Fibroblast of lung (primary cell): ENCODE data around the gene NRDE2. TPM values are rescaled to one million over a fixed set of nuclear protein-coding genes. Genes with fewer than 3 reads are reported as not detected.

Experiments
- DNase-seq, 2 donors: peaks; one replicate each; pipeline versions ENCODE4 v3.0.0 to v3.0.0-alpha.2; 2010; ENCODE audit warnings: low read depth in 2 of 2
- H2AFZ ChIP-seq: 2 replicates; pipeline ENCODE4 v1.5.1; 2012; ENCODE audit warnings: low read length, control low read depth, inconsistent platforms
- H3K27ac ChIP-seq: 2 replicates; pipeline ENCODE4 v1.5.1; 2011; ENCODE audit warnings: low read length, control low read depth; ENCODE audit not compliant: insufficient read depth
- H3K27me3 ChIP-seq: 2 replicates; pipeline ENCODE4 v1.5.1; 2011; ENCODE audit warnings: mild to moderate bottlenecking, low read length; ENCODE audit not compliant: control insufficient read depth, insufficient read depth
- H3K36me3 ChIP-seq: 2 replicates; pipeline ENCODE4 v1.5.1; 2011; ENCODE audit warnings: low read length; ENCODE audit not compliant: control insufficient read depth, insufficient read depth
- H3K4me1 ChIP-seq: 2 replicates; pipeline ENCODE4 v1.5.1; 2011; ENCODE audit warnings: low read length; ENCODE audit not compliant: control insufficient read depth, insufficient read depth; ENCODE audit errors: extremely low read depth
- H3K4me2 ChIP-seq: 2 replicates; pipeline ENCODE4 v1.5.1; 2011; ENCODE audit warnings: low read length, control low read depth; ENCODE audit not compliant: insufficient read depth; ENCODE audit errors: extremely low read depth
- H3K4me3 ChIP-seq, 4 experiments: fragments of 200-600 bp in 1 of 4; sonication (generic) in 1 of 4; replicated peaks in 1 of 4; 2 replicates each; pipeline ENCODE4 v1.5.1; 2011 to 2016; ENCODE audit warnings: low read length in 4 of 4, low read depth in 3 of 4, mild to moderate bottlenecking in 3 of 4, control low read depth in 2 of 4, inconsistent platforms in 1 of 4, mixed read lengths in 1 of 4; ENCODE audit not compliant: insufficient read depth in 1 of 4; ENCODE audit errors: control extremely low read depth in 1 of 4
- H3K79me2 ChIP-seq: 2 replicates; pipeline ENCODE4 v1.5.1; 2012; ENCODE audit warnings: mild to moderate bottlenecking, low read length, inconsistent platforms; ENCODE audit not compliant: control insufficient read depth, insufficient read depth
- H3K9ac ChIP-seq: 2 replicates; pipeline ENCODE4 v1.5.1; 2011; ENCODE audit warnings: mild to moderate bottlenecking, low read length, control low read depth; ENCODE audit not compliant: insufficient read depth
- H3K9me3 ChIP-seq: 2 replicates; pipeline ENCODE4 v1.5.1; 2012; ENCODE audit warnings: low read depth, low read length; ENCODE audit not compliant: control insufficient read depth, insufficient read depth
- H4K20me1 ChIP-seq: 2 replicates; pipeline ENCODE4 v1.5.1; 2011; ENCODE audit warnings: low read length; ENCODE audit not compliant: control insufficient read depth, insufficient read depth; ENCODE audit errors: extremely low read depth
- CTCF ChIP-seq, 2 donors: IDR thresholded peaks in 1 of 2; conservative IDR thresholded peaks in 1 of 2; 1 replicate in 1 of 2; 2 replicates in 1 of 2; pipeline ENCODE4 v1.5.1; 2011 to 2012; ENCODE audit warnings: low read length in 2 of 2, control low read depth in 1 of 2, inconsistent platforms in 1 of 2, low read depth in 1 of 2, mild to moderate bottlenecking in 1 of 2
- EZH2 ChIP-seq: IDR thresholded peaks from 2 replicates; pipeline ENCODE4 v1.5.1; 2012; ENCODE audit warnings: low read length, control low read depth, mild to moderate bottlenecking; ENCODE audit errors: missing control alignments
- polyA plus RNA-seq, 2 donors: library from polyadenylated mRNA; depleted of rRNA in 1 of 2; stranded (reverse) in 1 of 2; unstranded in 1 of 2; fragments of >200 nt; gene quantifications; 2 replicates each; pipeline ENCODE4 v1.2.1, GENCODE V29; 2011 to 2012; ENCODE audit warnings: missing spikeins in 1 of 2
- total RNA-seq: library from RNA; depleted of rRNA; stranded (reverse); fragments of >200 nt; gene quantifications from 2 replicates; pipeline ENCODE4 v1.2.1, GENCODE V29; 2014

The NRDE2 gene
- total and polyA plus RNA-seq, 2 donors (not counting 1 experiment from before 2014, with no cell fraction given): 7.0 to 9.7 TPM

- no peak for DNase-seq
- Histone ChIP-seq H3K4me2 (no peak overlapping the region), H3K4me3 (no peak overlapping the region), H3K27me3 (no peaks in the 10 kb centered on the region), H3K79me2 (no peaks in the 10 kb centered on the region), H3K9me3 (no peaks in the 10 kb centered on the region), H4K20me1 (no peaks in the 10 kb centered on the region), H3K27ac (no peak overlapping the region), H3K4me1 (no peaks in the 10 kb centered on the region), H3K36me3 (peaks cover 16% of the 10 kb centered on the region), H3K9ac (no peak overlapping the region), H2AFZ (no peak overlapping the region)
- TF ChIP-seq CTCF (conservative IDR thresholded peaks at IDR 0.05 in 1 of 2, IDR thresholded peaks at IDR 0.05 in 1 of 2; ENCODE audit: low read depth in 1 of 2, low read length in 2 of 2) (no peak), EZH2 (no peak)
These were observed 65.1 kb downstream of the NRDE2 start for GRCh38 chr14:90266441-90267154.

GRCh38 chr14:90263748-90264449 lies 67.8 kb downstream of the NRDE2 start:
- DNase-seq: no peak
- Histone ChIP-seq H3K9me3 (no peaks in the 10 kb centered on the region), H2AFZ (no peak overlapping the region), H3K36me3 (peaks cover 12% of the 10 kb centered on the region), H3K4me2 (no peak overlapping the region), H3K27ac (no peak overlapping the region), H3K4me3 (no peak overlapping the region), H3K27me3 (no peaks in the 10 kb centered on the region), H3K9ac (no peak overlapping the region), H3K4me1 (no peaks in the 10 kb centered on the region), H4K20me1 (no peaks in the 10 kb centered on the region), H3K79me2 (peaks cover 5% of the 10 kb centered on the region)
- TF ChIP-seq CTCF (conservative IDR thresholded peaks at IDR 0.05 in 1 of 2, IDR thresholded peaks at IDR 0.05 in 1 of 2; ENCODE audit: low read depth in 1 of 2, low read length in 2 of 2) (no peak), EZH2 (no peak)

- TF ChIP-seq CTCF (conservative IDR thresholded peaks at IDR 0.05 in 1 of 2, IDR thresholded peaks at IDR 0.05 in 1 of 2; ENCODE audit: low read depth in 1 of 2, low read length in 2 of 2): no peak
- Histone ChIP-seq H2AFZ (peak within 1 kb of the TSS; percentile 93), H4K20me1 (no peaks in the 10 kb centered on the region), H3K27ac (peak within 1 kb of the TSS; percentile 86), H3K79me2 (peaks cover 30% of the 10 kb centered on the region), H3K4me3 (peak within 1 kb of the TSS; percentile 67 to 97 (median 78)), H3K4me1 (no peaks in the 10 kb centered on the region), H3K4me2 (peak within 1 kb of the TSS; percentile 62), H3K36me3 (peaks cover 2% of the 10 kb centered on the region), H3K9ac (peak within 1 kb of the TSS; percentile 95), H3K9me3 (no peaks in the 10 kb centered on the region), H3K27me3 (no peaks in the 10 kb centered on the region)
- peak; percentile 96 to 97 for DNase-seq
These were observed 75.2 kb downstream of the NRDE2 start, which contains the start of gene PSMC1 for GRCh38 chr14:90256354-90257131. TSS of gene PSMC1 (plus strand) at chr14:90256553. CDS start at chr14:90256598, 45 bp downstream.
